ENCODE results near the gene MECR. TPM values are rescaled to one million over a fixed set of nuclear protein-coding genes. Genes with fewer than 3 reads are reported as not detected.

The MECR gene
- total RNA-seq, 4 donors from 2014 or later = 18.7 to 34.9 (median 20.1) TPM

- TF ChIP-seq CTCF (IDR thresholded peaks at IDR 0.05; ENCODE audit: low read depth) = no peak
Observed at GRCh38 chr1:29148656-29149491, 81.9 kb downstream of the MECR start.

- TF ChIP-seq CTCF (IDR thresholded peaks at IDR 0.05; ENCODE audit: low read depth) = no peak
Observed at GRCh38 chr1:29145739-29146437, 84.8 kb downstream of the MECR start.

GRCh38 chr1:29144178-29144577 lies 86.6 kb downstream of the MECR start:
- TF ChIP-seq CTCF (IDR thresholded peaks at IDR 0.05; ENCODE audit: low read depth) = no peak

GRCh38 chr1:29142714-29143113 lies 88.0 kb downstream of the MECR start:
- no peak for TF ChIP-seq CTCF (IDR thresholded peaks at IDR 0.05; ENCODE audit: low read depth)

Small RNA genes within 50 kb of the gene (small RNA-seq; reads per million reads assigned to genes)
- gene RF02271 = not detected

Other genes with a start within 250 kb of the MECR start
- gene TMEM200B, start 107.0 kb downstream of the MECR start, total RNA-seq = 10 to 100 TPM in 3 of 4 donors, 1 to 10 TPM in 1; 6.7 to 35.0 (median 23.6) TPM
- gene SRSF4, start 49.0 kb downstream of the MECR start, total RNA-seq = 100 to 1,000 TPM in 1 of 4 donors, 10 to 100 TPM in 3; 61.4 to 107 (median 75.4) TPM
- gene PTPRU, start 5.6 kb upstream of the MECR start, total RNA-seq = 10 to 100 TPM; 12.9 to 17.9 (median 14.7) TPM

Data from subcutaneous adipose tissue (tissue), 4 donors.